PC-9 (cell line): ENCODE results near the gene MOV10L1. TPM values are rescaled to one million over a fixed set of nuclear protein-coding genes. Genes with fewer than 3 reads are reported as not detected.

Source experiments
- BruUV-seq: library from RNA; stranded (reverse); fragments of 400-500 nt; replicated peaks from 2 replicates; lab custom pipeline; 2021; lab: Mats Ljungman, UMichigan
- CTCF ChIA-PET: fragments of 300-600 bp; sonication (Branson Sonifier 250); formaldehyde crosslinking; loops from one replicate; lab custom pipeline; 2022; ENCODE audit warnings: antibody characterized with exemption; lab: Charles Lee
- POLR2A ChIA-PET: fragments of 300-600 bp; sonication (Branson Sonifier 250); formaldehyde crosslinking; loops from one replicate; lab custom pipeline; 2022; ENCODE audit warnings: antibody characterized with exemption; ENCODE audit not compliant: unreplicated experiment; lab: Charles Lee
- DNase-seq, 2 experiments: peaks; one replicate each; pipeline versions ENCODE4 v3.0.0 to v3.0.0-alpha.2; 2015 to 2022; ENCODE audit warnings: mixed read lengths in 1 of 2
- H2AFZ ChIP-seq: fragments of 200-600 bp; sonication (generic); 2 replicates; pipeline ENCODE4 v1.8.1; 2017; ENCODE audit warnings: antibody characterized with exemption
- H3F3A ChIP-seq: fragments of 200-600 bp; sonication (generic); 2 replicates; pipeline ENCODE4 v1.8.1; 2017; ENCODE audit warnings: antibody characterized with exemption, mild to moderate bottlenecking, low read depth; ENCODE audit not compliant: insufficient read depth
- H3K27ac ChIP-seq: fragments of 200-600 bp; sonication (generic); 2 replicates; pipeline ENCODE4 v1.6.1; 2016; ENCODE audit warnings: mixed run types
- H3K27me3 ChIP-seq: fragments of 200-600 bp; sonication (generic); 2 replicates; pipeline ENCODE4 v1.6.1; 2016; ENCODE audit warnings: low read depth, mixed run types; ENCODE audit not compliant: insufficient read depth
- H3K36me3 ChIP-seq: fragments of 200-600 bp; sonication (generic); 2 replicates; pipeline ENCODE4 v1.6.1; 2016; ENCODE audit warnings: low read depth, mixed run types
- H3K4me1 ChIP-seq: fragments of 200-600 bp; sonication (generic); replicated peaks from 2 replicates; pipeline ENCODE4 v1.6.1; 2016; ENCODE audit warnings: mixed run types; ENCODE audit not compliant: insufficient read depth
- H3K4me2 ChIP-seq: fragments of 200-600 bp; sonication (generic); 2 replicates; pipeline ENCODE4 v1.6.1; 2017; ENCODE audit warnings: mixed run types
- H3K4me3 ChIP-seq: fragments of 200-600 bp; sonication (generic); 2 replicates; pipeline ENCODE4 v1.6.1; 2016; ENCODE audit warnings: mixed run types
- H3K79me2 ChIP-seq: fragments of 200-600 bp; sonication (generic); 2 replicates; pipeline ENCODE4 v1.6.1; 2017; ENCODE audit warnings: low read depth, mixed run types
- H3K9me2 ChIP-seq: fragments of 200-600 bp; sonication (generic); 2 replicates; pipeline ENCODE4 v1.8.1; 2017; ENCODE audit warnings: mild to moderate bottlenecking; ENCODE audit not compliant: insufficient read depth
- H3K9me3 ChIP-seq: fragments of 200-600 bp; sonication (generic); 2 replicates; pipeline ENCODE4 v1.8.1; 2016; ENCODE audit warnings: low read depth; ENCODE audit not compliant: insufficient read depth
- H4K20me1 ChIP-seq: fragments of 200-600 bp; sonication (generic); 2 replicates; pipeline ENCODE4 v1.8.1; 2017; ENCODE audit not compliant: insufficient read depth
- CTCF ChIP-seq: fragments of 200-600 bp; sonication (generic); conservative IDR thresholded peaks from 2 replicates; pipeline ENCODE4 v1.6.1; 2017; ENCODE audit warnings: mixed run types, antibody characterized with exemption, mild to moderate bottlenecking, moderate library complexity
- EZH2 ChIP-seq: fragments of 200-600 bp; sonication (generic); IDR thresholded peaks from 2 replicates; pipeline ENCODE4 v1.8.0; 2017; ENCODE audit warnings: antibody characterized with exemption, low read depth
- intact Hi-C: fragments of 100-400 bp; cut with micrococcal nuclease; formaldehyde crosslinking; loops from one replicate; pipeline ENCODE4 v1.10.0; 2022; ENCODE audit not compliant: unreplicated experiment
- total RNA-seq: library from RNA; stranded (reverse); gene quantifications from 2 replicates; pipeline ENCODE4 v1.2.3, GENCODE V29; 2021

MOV10L1 gene
- total RNA-seq, 1 experiment from 2014 or later, result not detected

DNA sequence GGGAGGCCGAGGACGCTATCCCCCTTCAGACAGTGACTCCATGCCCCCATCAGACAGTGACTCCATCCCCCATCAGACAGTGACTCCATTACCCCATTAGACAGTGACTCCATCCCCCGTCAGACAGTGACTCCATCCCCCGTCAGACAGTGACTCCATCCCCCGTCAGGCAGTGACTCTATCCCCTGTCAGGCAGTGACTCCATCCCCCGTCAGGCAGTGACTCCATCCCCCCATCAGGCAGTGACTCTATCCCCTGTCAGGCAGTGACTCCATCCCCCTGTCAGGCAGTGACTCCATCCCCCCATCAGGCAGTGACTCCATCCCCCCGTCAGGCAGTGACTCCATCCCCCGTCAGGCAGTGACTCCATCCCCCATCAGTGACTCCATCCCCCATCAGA is 22.6 kb upstream of the MOV10L1 start:
- DNase-seq, result no peak
- ChIA-PET CTCF (interaction anchor here (1.2 kb wide), 1 partner anchor 300 kb away, joined by 3 read pairs; no protein-coding TSS in a partner anchor), POLR2A (no interaction called here)
- BruUV-seq, result no TSS peak
- H3K27ac ChIP-seq, result no peak overlapping the region
- H3K27me3 ChIP-seq, result peaks cover 38% of the 10 kb centered on the region
- H3K4me3 ChIP-seq, result no peak overlapping the region
- H3K79me2 ChIP-seq, result no peaks in the 10 kb centered on the region
- no peaks in the 10 kb centered on the region for H3K4me1 ChIP-seq
- no peaks in the 10 kb centered on the region for H3K36me3 ChIP-seq
- intact Hi-C loops, result no loop called here
- H3K9me3 ChIP-seq, result no peaks in the 10 kb centered on the region
- no peak overlapping the region for H3K4me2 ChIP-seq
- TF ChIP-seq EZH2, result no peak
- TF ChIP-seq CTCF, result no peak
- no peak overlapping the region for H2AFZ ChIP-seq
- no peaks in the 10 kb centered on the region for H3F3A ChIP-seq
- no peaks in the 10 kb centered on the region for H3K9me2 ChIP-seq
- H4K20me1 ChIP-seq, result no peaks in the 10 kb centered on the region

DNA sequence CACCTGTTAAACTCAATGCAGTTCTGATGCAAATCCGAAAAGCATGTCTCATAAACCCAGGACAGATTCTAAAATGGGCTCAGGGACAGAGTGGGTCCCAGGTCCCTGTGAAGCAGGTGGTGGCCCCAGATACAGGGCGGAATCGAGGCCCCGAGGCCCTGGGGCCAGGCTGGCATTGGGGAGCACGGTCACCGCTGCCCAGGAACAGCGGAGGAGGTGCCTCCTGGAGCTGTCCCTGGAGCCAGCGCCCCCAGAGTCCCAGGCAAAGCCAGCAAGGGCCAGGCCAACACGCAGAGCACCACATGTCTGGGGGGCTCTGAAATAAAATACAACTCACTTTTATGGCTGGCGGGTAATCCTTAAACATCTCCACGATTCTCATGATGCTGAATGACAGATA is 21.7 kb upstream of the MOV10L1 start:
- no TSS peak for BruUV-seq
- intact Hi-C loops, result no loop called here
- Histone ChIP-seq H3K27ac (no peak overlapping the region), H2AFZ (no peak overlapping the region), H3K36me3 (no peaks in the 10 kb centered on the region), H3K4me1 (no peaks in the 10 kb centered on the region), H3K9me3 (no peaks in the 10 kb centered on the region), H3K4me2 (no peak overlapping the region), H4K20me1 (no peaks in the 10 kb centered on the region), H3K27me3 (peaks cover 29% of the 10 kb centered on the region), H3K9me2 (no peaks in the 10 kb centered on the region), H3K79me2 (no peaks in the 10 kb centered on the region), H3F3A (no peaks in the 10 kb centered on the region), H3K4me3 (no peak overlapping the region)
- no peak for DNase-seq
- no peak for TF ChIP-seq EZH2
- no peak for TF ChIP-seq CTCF
- ChIA-PET CTCF (no interaction called here), POLR2A (no interaction called here)

DNA sequence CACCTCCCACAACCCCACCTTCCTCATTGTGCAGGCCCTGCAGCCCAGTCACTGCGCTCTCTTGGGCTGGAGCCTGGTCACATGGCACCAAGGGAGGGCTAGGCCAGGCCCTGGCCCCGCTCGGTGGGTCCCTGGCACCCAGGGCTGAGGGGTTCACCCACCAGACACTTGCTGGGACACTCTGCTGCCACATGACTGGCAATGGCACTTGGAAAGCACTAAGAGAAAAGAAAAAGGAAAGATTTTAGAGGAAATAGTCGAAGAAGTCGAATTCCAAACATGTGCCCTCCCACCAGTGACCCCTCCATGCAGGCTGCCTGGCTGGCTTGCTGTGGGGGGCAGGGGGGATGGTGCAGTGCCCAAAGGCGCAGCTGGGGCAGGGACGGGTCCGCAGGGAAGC is 19.4 kb upstream of the MOV10L1 start:
- H3K27ac ChIP-seq, result no peak overlapping the region
- CTCF ChIA-PET, result no interaction called here
- intact Hi-C loops, result no loop called here
- H3K79me2 ChIP-seq, result no peaks in the 10 kb centered on the region
- no peak for DNase-seq
- TF ChIP-seq CTCF, result no peak
- no peak for TF ChIP-seq EZH2
- POLR2A ChIA-PET, result no interaction called here
- H3K4me1 ChIP-seq, result no peaks in the 10 kb centered on the region
- no peaks in the 10 kb centered on the region for H3F3A ChIP-seq
- H3K4me2 ChIP-seq, result no peak overlapping the region
- H3K4me3 ChIP-seq, result no peak overlapping the region
- H3K9me2 ChIP-seq, result no peaks in the 10 kb centered on the region
- no peaks in the 10 kb centered on the region for H3K9me3 ChIP-seq
- H4K20me1 ChIP-seq, result no peaks in the 10 kb centered on the region; the same call in 1 of the 2 replicates
- H2AFZ ChIP-seq, result no peak overlapping the region
- H3K36me3 ChIP-seq, result no peaks in the 10 kb centered on the region
- peaks cover 18% of the 10 kb centered on the region for H3K27me3 ChIP-seq
- BruUV-seq, result no TSS peak
